Measurements from ENCODE around the gene CLEC16A.

CLEC16A gene

GRCh38 chr16:10931977-10932632 is 12.3 kb upstream of the CLEC16A start:
- Histone ChIP-seq H3K36me3 (ENCODE audit: control insufficient read depth, insufficient read depth, low read length) (peaks cover 19% of the 10 kb centered on the region), H3K4me3 (replicated peaks; ENCODE audit: low read depth, low read length) (no peak overlapping the region), H3K27me3 (replicated peaks; ENCODE audit: control insufficient read depth, insufficient read depth, low read length) (no peaks in the 10 kb centered on the region)
- TF ChIP-seq, protein P1, sequence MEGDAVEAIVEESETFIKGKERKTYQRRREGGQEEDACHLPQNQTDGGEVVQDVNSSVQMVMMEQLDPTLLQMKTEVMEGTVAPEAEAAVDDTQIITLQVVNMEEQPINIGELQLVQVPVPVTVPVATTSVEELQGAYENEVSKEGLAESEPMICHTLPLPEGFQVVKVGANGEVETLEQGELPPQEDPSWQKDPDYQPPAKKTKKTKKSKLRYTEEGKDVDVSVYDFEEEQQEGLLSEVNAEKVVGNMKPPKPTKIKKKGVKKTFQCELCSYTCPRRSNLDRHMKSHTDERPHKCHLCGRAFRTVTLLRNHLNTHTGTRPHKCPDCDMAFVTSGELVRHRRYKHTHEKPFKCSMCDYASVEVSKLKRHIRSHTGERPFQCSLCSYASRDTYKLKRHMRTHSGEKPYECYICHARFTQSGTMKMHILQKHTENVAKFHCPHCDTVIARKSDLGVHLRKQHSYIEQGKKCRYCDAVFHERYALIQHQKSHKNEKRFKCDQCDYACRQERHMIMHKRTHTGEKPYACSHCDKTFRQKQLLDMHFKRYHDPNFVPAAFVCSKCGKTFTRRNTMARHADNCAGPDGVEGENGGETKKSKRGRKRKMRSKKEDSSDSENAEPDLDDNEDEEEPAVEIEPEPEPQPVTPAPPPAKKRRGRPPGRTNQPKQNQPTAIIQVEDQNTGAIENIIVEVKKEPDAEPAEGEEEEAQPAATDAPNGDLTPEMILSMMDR (IDR thresholded peaks at IDR 0.05; ENCODE audit: insufficient read depth, low read length, poor library complexity, severe bottlenecking), result no peak
- DNase-seq (ENCODE audit: extremely low read depth, insufficient read length), result no peak

GRCh38 chr16:10932959-10933710 is 11.2 kb upstream of the CLEC16A start:
- no peak for DNase-seq (ENCODE audit: extremely low read depth, insufficient read length)
- Histone ChIP-seq H3K27me3 (replicated peaks; ENCODE audit: control insufficient read depth, insufficient read depth, low read length) (no peaks in the 10 kb centered on the region), H3K36me3 (ENCODE audit: control insufficient read depth, insufficient read depth, low read length) (peaks cover 22% of the 10 kb centered on the region), H3K4me3 (replicated peaks; ENCODE audit: low read depth, low read length) (no peak overlapping the region)
- TF ChIP-seq, protein P1 (IDR thresholded peaks at IDR 0.05; ENCODE audit: insufficient read depth, low read length, poor library complexity, severe bottlenecking), result no peak

DNA sequence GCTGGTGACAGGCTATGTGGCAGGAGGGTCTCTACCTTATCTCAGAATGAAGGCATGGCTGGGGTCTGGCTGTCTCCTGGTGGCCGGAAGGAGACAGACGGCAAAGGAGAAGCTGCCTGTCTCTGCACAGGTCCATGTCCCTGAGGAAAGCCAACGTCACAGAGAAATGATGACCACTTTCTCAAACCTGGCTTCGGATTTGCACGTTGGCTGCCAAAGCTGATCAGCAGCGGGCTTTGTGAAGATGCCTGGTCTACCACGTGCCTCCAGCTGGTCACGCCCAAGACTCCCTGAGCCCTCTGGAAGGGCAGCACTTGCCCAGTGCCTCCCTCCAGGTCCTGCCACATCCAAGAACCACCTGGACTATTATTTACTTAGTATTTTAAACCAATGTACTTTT is 10.5 kb upstream of the CLEC16A start:
- TF ChIP-seq, protein P1 (IDR thresholded peaks at IDR 0.05; ENCODE audit: insufficient read depth, low read length, poor library complexity, severe bottlenecking), result no peak
- Histone ChIP-seq H3K4me3 (replicated peaks; ENCODE audit: low read depth, low read length) (no peak overlapping the region), H3K27me3 (replicated peaks; ENCODE audit: control insufficient read depth, insufficient read depth, low read length) (no peaks in the 10 kb centered on the region), H3K36me3 (ENCODE audit: control insufficient read depth, insufficient read depth, low read length) (peaks cover 22% of the 10 kb centered on the region)
- no peak for DNase-seq (ENCODE audit: extremely low read depth, insufficient read length)

- no peak for DNase-seq (ENCODE audit: extremely low read depth, insufficient read length)
- TF ChIP-seq, protein P1 (IDR thresholded peaks at IDR 0.05; ENCODE audit: insufficient read depth, low read length, poor library complexity, severe bottlenecking), result no peak
- peaks cover 21% of the 10 kb centered on the region for H3K36me3 ChIP-seq (ENCODE audit: control insufficient read depth, insufficient read depth, low read length)
Measured at GRCh38 chr16:10934325-10935107, 9.8 kb upstream of the CLEC16A start.

DNA sequence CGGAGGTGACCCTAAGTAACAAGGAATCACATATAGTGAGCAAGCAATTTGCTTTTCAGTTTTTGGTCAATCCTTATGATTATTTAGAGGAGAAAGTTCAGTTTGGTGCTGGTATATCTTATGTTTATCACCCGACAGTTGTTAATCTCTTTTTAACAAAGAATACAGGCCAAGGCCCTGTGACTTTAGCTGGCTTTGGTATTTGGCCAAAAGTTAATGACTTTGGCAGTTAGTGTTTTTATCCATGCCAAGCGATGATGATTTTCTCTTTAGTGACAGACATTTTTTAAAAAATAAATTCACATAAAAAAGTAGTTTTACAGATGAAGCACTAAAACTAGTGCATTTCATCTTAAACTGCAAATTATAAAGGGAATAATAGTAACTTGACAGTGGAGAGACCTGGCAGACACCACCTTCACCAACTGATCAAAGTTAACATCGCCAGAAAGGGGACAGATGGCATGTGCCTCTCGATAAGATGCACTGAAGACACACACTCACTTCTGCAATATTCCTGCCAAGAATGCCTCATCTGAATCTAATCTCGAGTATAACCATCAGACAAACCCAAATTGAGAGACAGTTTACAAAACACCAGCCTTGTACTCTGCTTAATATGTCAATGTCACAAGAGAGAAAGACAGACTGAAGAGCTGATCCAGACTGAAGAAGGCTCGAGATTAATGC is 9.0 kb upstream of the CLEC16A start:
- TF ChIP-seq, protein P1 (IDR thresholded peaks at IDR 0.05; ENCODE audit: insufficient read depth, low read length, poor library complexity, severe bottlenecking), result no peak
- H3K27me3 ChIP-seq (replicated peaks; ENCODE audit: control insufficient read depth, insufficient read depth, low read length), result no peaks in the 10 kb centered on the region

More at GRCh38 chr16:10934325-10935107, 9.8 kb upstream of the CLEC16A start:
- no peak overlapping the region for H3K4me3 ChIP-seq (replicated peaks; ENCODE audit: low read depth, low read length)
- no peaks in the 10 kb centered on the region for H3K27me3 ChIP-seq (replicated peaks; ENCODE audit: control insufficient read depth, insufficient read depth, low read length)

More for the DNA sequence above, 9.0 kb upstream of the CLEC16A start:
- Histone ChIP-seq H3K36me3 (ENCODE audit: control insufficient read depth, insufficient read depth, low read length) (peaks cover 21% of the 10 kb centered on the region), H3K4me3 (replicated peaks; ENCODE audit: low read depth, low read length) (no peak overlapping the region)
- DNase-seq (ENCODE audit: extremely low read depth, insufficient read length), result no peak

Data from GM06990 (cell line).